SH-SY5Y (cell line): ENCODE results near the gene DMWD.

Experiments
- GATA2 ChIP-seq: IDR thresholded peaks from 2 replicates; pipeline ENCODE4 v1.6.1; 2011; ENCODE audit warnings: mild to moderate bottlenecking, low read depth, low read length
- GATA3 ChIP-seq: IDR thresholded peaks from 2 replicates; pipeline ENCODE4 v1.6.1; 2011; ENCODE audit warnings: low read depth, mild to moderate bottlenecking, low read length, moderate library complexity

- TF ChIP-seq GATA2 (no peak), GATA3 (no peak)
These were observed 6.4 kb upstream of the DMWD start for GRCh38 chr19:45798995-45799517.
